Pancreas (tissue), 10 donors: ENCODE results near the gene PLIN1. TPM values are rescaled to one million over a fixed set of nuclear protein-coding genes. Genes with fewer than 3 reads are reported as not detected.
"Not testable (repeated sequence)": the region's sequence is repeated elsewhere in the genome, so short reads cannot be mapped to it uniquely, and the experiment has no call there.

Experiments used
- ATAC-seq, 4 donors: fragments of 200-7000 bp; cut with Tn5 transposase; one replicate each; pipeline versions ENCODE4 v1.8.0 to v1.9.1; 2020; ENCODE audit warnings: mild to moderate bottlenecking in 4 of 4, moderate library complexity in 4 of 4
- DNase-seq, 6 donors: peaks; one replicate each; pipeline ENCODE4 v3.0.0-alpha.2; 2020
- FAIRE-seq: peaks from 2 replicates; lab custom pipeline; 2012; peaks lifted over from hg19 to GRCh38; lab: Jason Lieb, UNC
- H3K27ac ChIP-seq, 4 donors: fragments of 200-600 bp; sonication (generic); 1 replicate in 3 of 4; 2 replicates in 1 of 4; pipeline versions ENCODE4 v1.5.0 to v1.8.0; 2020
- H3K27me3 ChIP-seq, 4 donors: fragments of 200-600 bp; one replicate each; pipeline ENCODE4 v1.8.0; 2021
- H3K36me3 ChIP-seq, 3 donors: fragments of 200-600 bp; sonication (generic) in 1 of 3; one replicate each; pipeline versions ENCODE4 v1.5.0 to v1.8.0; 2020 to 2021
- H3K4me1 ChIP-seq, 3 donors: fragments of 200-600 bp; one replicate each; pipeline ENCODE4 v1.8.0; 2021
- H3K4me3 ChIP-seq, 4 donors: fragments of 200-600 bp; sonication (generic) in 2 of 4; one replicate each; pipeline versions ENCODE4 v1.5.0 to v1.8.0; 2020 to 2021
- H3K9me3 ChIP-seq, 4 donors: fragments of 200-600 bp; one replicate each; pipeline ENCODE4 v1.8.0; 2021
- CTCF ChIP-seq, 4 donors: fragments of 200-600 bp; sonication (generic) in 3 of 4; IDR thresholded peaks; one replicate each; pipeline versions ENCODE4 v1.5.0 to v1.8.0; 2021; ENCODE audit warnings: antibody characterized with exemption in 4 of 4
- WGBS, 2 donors: extraction: QIAGEN DNeasy Blood & Tissue Kit; methylation state at CpG; one replicate each; pipeline ENCODE4 v1.1.7; 2013; 5-methylcytosine and 5-hydroxymethylcytosine counted together
- intact Hi-C, 3 donors: fragments of 100-400 bp; cut with DNase I; formaldehyde crosslinking; loops; one replicate each; pipeline versions ENCODE4 v1.11.1 to v1.14.2; 2022
- polyA plus RNA-seq, 2 donors: library from polyadenylated mRNA; stranded (reverse); fragments of 200-250 nt; gene quantifications; one replicate each; pipeline ENCODE4 v1.2.3, GENCODE V29; 2013
- total RNA-seq, 6 donors: library from RNA; stranded (reverse); fragmentation: NEBNext Ultra II Directional in 4 of 6; extraction: Animal tissue kit (Norgen Biotek cat#: 25700) in 4 of 6; gene quantifications; one replicate each; pipeline versions ENCODE4 v1.2.1 to v1.2.4, GENCODE V29; 2021 to 2023
- donor health status: healthy with polysubstance abuse.
- donor health status: DM: no; HTN: no; CAD: no; lungs with moderate emphysema.
- donor health status: DM: no; HTN: no; CAD: no.
- donor health status: control.
- donor health status: control.
- donor health status: Bipolar disorder and iron deficiency.
- donor health status: DM: yes; HTN: yes; CAD: no.
- donor health status: DM: no; HTN: no; CAD: no.
- donor health status: DM: no; HTN: no; CAD: no.
- donor health status: DM: yes; HTN: yes; CAD: no.

PLIN1 gene
- total and polyA plus RNA-seq, 8 donors = 0.47 to 21.2 (median 3.2) TPM

GRCh38 chr15:89693091-89693490 is 13.9 kb upstream of the PLIN1 start:
- DNase-seq (no peak), ATAC-seq (no peak), FAIRE-seq (no peak)
- Histone ChIP-seq H3K27ac (no peak overlapping the region), H3K9me3 (no peaks in the 10 kb centered on the region), H3K4me3 (no peak overlapping the region), H3K4me1 (peaks cover 0 to 14% (median 3%) of the 10 kb centered on the region in 3 donors), H3K36me3 (no peaks in the 10 kb centered on the region), H3K27me3 (no peaks in the 10 kb centered on the region)
- TF ChIP-seq CTCF (IDR thresholded peaks at IDR 0.05) = no peak
- WGBS, 2 donors = 38 to 63% methylated on average over 2 of the region's 2 CpGs
- intact Hi-C loops = no loop called here

- intact Hi-C loops = no loop called here
- Histone ChIP-seq H3K9me3 (no peaks in the 10 kb centered on the region), H3K4me3 (peak within 1 kb of the TSS; percentile 51 to 84 (median 68)), H3K4me1 (peaks cover 0 to 26% (median 3%) of the 10 kb centered on the region in 3 donors), H3K27me3 (no peaks in the 10 kb centered on the region), H3K36me3 (no peaks in the 10 kb centered on the region), H3K27ac (peak within 1 kb of the TSS; percentile 40 to 75 (median 59))
- TF ChIP-seq CTCF (IDR thresholded peaks at IDR 0.05) = no peak
- DNase-seq (peak; percentile 86 to 96 (median 90)), ATAC-seq (peak; percentile 97 to 98 (median 98)), FAIRE-seq (no peak)
- 2% methylated on average over 57 to 60 of the region's 60 CpGs for WGBS, 2 donors
Measured at GRCh38 chr15:89690276-89691218, 11.4 kb upstream of the PLIN1 start, which contains the start of the genes PEX11A and WDR93. Gene PEX11A, minus strand, starts transcription at chr15:89690754. Its CDS starts 122 bp downstream, at chr15:89690632. Gene WDR93, plus strand, starts transcription at chr15:89690811. Its CDS starts 10,936 bp downstream, at chr15:89701747.

- DNase-seq, FAIRE-seq, H3K36me3 ChIP-seq, intact Hi-C loops, H3K9me3 ChIP-seq, H3K27me3 ChIP-seq: not testable (repeated sequence)
- whole genome bisulfite sequencing, 2 donors = 30 to 32% methylated on average over 15 of the region's 15 CpGs
- ATAC-seq = peak; percentile 7 to 19 (median 12)
- Histone ChIP-seq H3K4me1 (peaks cover 0 to 26% (median 3%) of the 10 kb centered on the region in 3 donors), H3K4me3 (peak overlapping the region; percentile 51 to 84 (median 68)), H3K27ac (peak overlapping the region; percentile 40 to 75 (median 59))
Measured at GRCh38 chr15:89689930-89690275, 10.7 kb upstream of the PLIN1 start.

- H3K9me3 ChIP-seq = no peaks in the 10 kb centered on the region
- peaks cover 8 to 33% (median 10%) of the 10 kb centered on the region in 3 donors for H3K4me1 ChIP-seq
- TF ChIP-seq CTCF (IDR thresholded peaks at IDR 0.05) = no peak
- FAIRE-seq (no peak), ATAC-seq (no peak), DNase-seq (no peak)
- H3K27me3 ChIP-seq = no peaks in the 10 kb centered on the region
- no peak overlapping the region for H3K27ac ChIP-seq
- H3K4me3 ChIP-seq = no peak overlapping the region
- no peaks in the 10 kb centered on the region for H3K36me3 ChIP-seq
- intact Hi-C loops = no loop called here
Measured at GRCh38 chr15:89686522-89686921, 7.4 kb upstream of the PLIN1 start.

- intact Hi-C loops = no loop called here
- TF ChIP-seq CTCF (IDR thresholded peaks at IDR 0.05) = no peak
- Histone ChIP-seq H3K27me3 (no peaks in the 10 kb centered on the region), H3K9me3 (no peaks in the 10 kb centered on the region), H3K4me3 (no peak overlapping the region), H3K27ac (no peak overlapping the region), H3K36me3 (no peaks in the 10 kb centered on the region), H3K4me1 (peaks cover 13 to 37% (median 14%) of the 10 kb centered on the region in 3 donors)
- no peak for FAIRE-seq
- ATAC-seq = no peak
- 64 to 66% methylated on average over 2 of the region's 2 CpGs for WGBS, 2 donors
- no peak for DNase-seq
Measured at GRCh38 chr15:89685995-89686394, 6.8 kb upstream of the PLIN1 start.
